ENCODE measurements around the gene CYTIP. TPM values are rescaled to one million over a fixed set of nuclear protein-coding genes. Genes with fewer than 3 reads are reported as not detected.

The CYTIP gene
- polyA plus RNA-seq, 1 of the 3 experiments (the other 2 are of a cell fraction): not detected

- TF ChIP-seq REST (IDR thresholded peaks at IDR 0.05; ENCODE audit: low read depth, low read length) (no peak), CTCF (IDR thresholded peaks at IDR 0.05) (no peak)
Measured at GRCh38 chr2:157442191-157442590, 1.7 kb downstream of the CYTIP start (continued).

- H3K4me1 ChIP-seq (ENCODE audit: control insufficient read depth in 1 of 2, insufficient read depth in 2 of 2, low read depth in 1 of 2, low read length in 1 of 2): peaks cover 0 to 12% of the 10 kb centered on the region in 2 experiments; a peak in 2 of 4 replicates
- no peaks in the 10 kb centered on the region for H3K36me3 ChIP-seq (replicated peaks in 1 of 2; ENCODE audit: control insufficient read depth in 1 of 2, insufficient read depth in 2 of 2, low read length in 1 of 2)
- no peaks in the 10 kb centered on the region for H4K20me1 ChIP-seq (ENCODE audit: insufficient read depth)
- no peaks in the 10 kb centered on the region for H3K79me2 ChIP-seq (ENCODE audit: insufficient read depth)
- H2AFZ ChIP-seq (ENCODE audit: low read depth): no peak overlapping the region
- H3K9ac ChIP-seq: no peak overlapping the region
- H3K4me3 ChIP-seq (ENCODE audit: low read depth in 2 of 2, low read length in 1 of 2): no peak overlapping the region
- no peak for DNase-seq
- POLR2A ChIA-PET: no interaction called here
- H3K27ac ChIP-seq (ENCODE audit: low read depth in 2 of 2, low read length in 1 of 2): no peak overlapping the region
- WGBS (ENCODE audit: low lambda C conversion rate): 19% methylated on average over 2 of the region's 2 CpGs
- CTCF ChIA-PET: interaction anchor here (1.3 kb wide), 1 partner anchor 104 kb away, joined by 3 read pairs; no protein-coding TSS in a partner anchor
- H3K27me3 ChIP-seq (ENCODE audit: insufficient read depth): peaks cover 28% of the 10 kb centered on the region; the same call in 1 of the 2 replicates
- no peaks in the 10 kb centered on the region for H3K9me3 ChIP-seq
- H3K9me2 ChIP-seq: no peaks in the 10 kb centered on the region
- no peaks in the 10 kb centered on the region for H3F3A ChIP-seq (replicated peaks; ENCODE audit: insufficient read depth)
- TF ChIP-seq TEAD4 (IDR thresholded peaks at IDR 0.05; ENCODE audit: borderline replicate concordance, insufficient read depth) (no peak), GATA2 (CRISPR knock-in tag; IDR thresholded peaks at IDR 0.05) (no peak), POLR2AphosphoS5 (IDR thresholded peaks at IDR 0.05; ENCODE audit: low read depth, low read length) (no peak), ZBTB33 (IDR thresholded peaks at IDR 0.05; ENCODE audit: borderline replicate concordance, low read depth) (no peak), SMC3 (IDR thresholded peaks at IDR 0.05; ENCODE audit: low read depth, low read length) (no peak), REST (IDR thresholded peaks at IDR 0.05; ENCODE audit: low read depth, low read length) (no peak), NRF1 (IDR thresholded peaks at IDR 0.05; ENCODE audit: low read depth, low read length) (no peak), CHD2 (IDR thresholded peaks at IDR 0.05; ENCODE audit: low read length, partially characterized antibody) (no peak), PBX3 (IDR thresholded peaks at IDR 0.05) (no peak)
- H3K4me2 ChIP-seq: no peak overlapping the region
Measured at GRCh38 chr2:157441072-157441454, 2.8 kb downstream of the CYTIP start.

Measured in SK-N-SH (cell line).